ENCODE results near the gene AAMDC.
A peak's percentile ranks its signal among the peaks of the same experiment; 100 is the strongest.

The AAMDC gene

DNA sequence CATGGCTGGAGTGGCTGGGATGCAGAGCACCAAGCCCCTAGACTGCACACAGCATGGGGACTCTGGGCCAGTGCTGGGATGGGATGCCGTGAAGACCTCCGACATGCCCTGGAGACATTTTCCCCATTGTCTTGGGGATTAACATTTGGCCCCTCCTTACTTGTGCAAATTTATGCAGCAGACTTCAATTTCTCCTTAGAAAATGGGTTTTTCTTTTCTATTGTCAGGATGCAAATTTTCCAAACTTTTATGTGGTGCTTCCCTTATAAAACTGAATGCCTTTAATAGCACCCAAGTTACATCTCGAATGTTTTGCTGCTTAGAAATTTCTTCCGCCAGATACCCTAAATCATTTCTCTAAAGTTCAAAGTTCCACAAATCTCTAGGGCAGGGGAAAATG lies 29.6 kb upstream of the AAMDC start:
- H3K9me3 ChIP-seq (ENCODE audit: control insufficient read depth, insufficient read depth, low read depth, low read length): peaks cover 45% of the 10 kb centered on the region
- no peak overlapping the region for H3K27ac ChIP-seq (ENCODE audit: low read depth, low read length)
- no peak overlapping the region for H3K4me3 ChIP-seq (ENCODE audit: low read depth, low read length)
- H3K4me1 ChIP-seq (ENCODE audit: control insufficient read depth, insufficient read depth, low read length): peaks cover 16% of the 10 kb centered on the region
- H3K36me3 ChIP-seq (ENCODE audit: control insufficient read depth, insufficient read depth, low read length): peaks cover 20% of the 10 kb centered on the region
- H3K27me3 ChIP-seq (ENCODE audit: control insufficient read depth, insufficient read depth, low read length): no peaks in the 10 kb centered on the region
- no peak overlapping the region for H3K9ac ChIP-seq (ENCODE audit: low read length)

- no peak overlapping the region for H3K27ac ChIP-seq (ENCODE audit: low read depth, low read length)
- peaks cover 50% of the 10 kb centered on the region for H3K9me3 ChIP-seq (ENCODE audit: control insufficient read depth, insufficient read depth, low read depth, low read length)
- no peak overlapping the region for H3K9ac ChIP-seq (ENCODE audit: low read length)
- no peaks in the 10 kb centered on the region for H3K27me3 ChIP-seq (ENCODE audit: control insufficient read depth, insufficient read depth, low read length)
- H3K36me3 ChIP-seq (ENCODE audit: control insufficient read depth, insufficient read depth, low read length): peaks cover 22% of the 10 kb centered on the region
- H3K4me3 ChIP-seq (ENCODE audit: low read depth, low read length): no peak overlapping the region
- peaks cover 4% of the 10 kb centered on the region; the same call in 1 of the 2 replicates for H3K4me1 ChIP-seq (ENCODE audit: control insufficient read depth, insufficient read depth, low read length)
These were observed 27.0 kb upstream of the AAMDC start for GRCh38 chr11:77793972-77794371.

- peaks cover 12% of the 10 kb centered on the region; the same call in 1 of the 2 replicates for H3K9me3 ChIP-seq (ENCODE audit: control insufficient read depth, insufficient read depth, low read depth, low read length)
- no peaks in the 10 kb centered on the region for H3K27me3 ChIP-seq (ENCODE audit: control insufficient read depth, insufficient read depth, low read length)
- 0 out of 2 replicates have a peak, but pooled peaks cover 2% of the 10 kb centered on the region for H3K36me3 ChIP-seq (ENCODE audit: control insufficient read depth, insufficient read depth, low read length)
- H3K9ac ChIP-seq (ENCODE audit: low read length): no peak overlapping the region
- H3K4me1 ChIP-seq (ENCODE audit: control insufficient read depth, insufficient read depth, low read length): no peaks in the 10 kb centered on the region; the same call in 1 of the 2 replicates
- H3K4me3 ChIP-seq (ENCODE audit: low read depth, low read length): no peak overlapping the region
- H3K27ac ChIP-seq (ENCODE audit: low read depth, low read length): no peak overlapping the region
These were observed 21.6 kb upstream of the AAMDC start for GRCh38 chr11:77799338-77799737.

DNA sequence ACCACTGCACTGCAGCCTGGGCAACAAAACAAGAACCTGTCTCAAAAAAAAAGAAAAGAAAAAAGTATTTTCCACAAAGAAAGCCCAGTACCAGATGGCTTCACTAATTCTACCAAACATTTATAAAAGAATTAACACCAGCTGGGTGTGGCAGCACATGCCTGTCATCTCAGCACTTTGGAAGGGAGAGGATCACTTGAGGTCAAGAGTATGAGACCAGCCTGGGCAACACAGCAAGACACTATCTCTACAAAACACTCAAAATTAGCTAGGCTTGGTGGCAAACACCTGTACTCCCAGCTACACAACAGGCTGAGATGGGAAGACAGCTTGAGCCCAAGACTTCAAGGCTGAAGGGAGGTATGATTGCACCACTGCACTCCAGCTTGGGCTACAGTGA lies 20.5 kb upstream of the AAMDC start:
- H3K27ac ChIP-seq (ENCODE audit: low read depth, low read length): no peak overlapping the region
- H3K36me3 ChIP-seq (ENCODE audit: control insufficient read depth, insufficient read depth, low read length): 0 out of 2 replicates have a peak, but pooled peaks cover 2% of the 10 kb centered on the region
- H3K9ac ChIP-seq (ENCODE audit: low read length): no peak overlapping the region
- H3K9me3 ChIP-seq (ENCODE audit: control insufficient read depth, insufficient read depth, low read depth, low read length): peaks cover 6% of the 10 kb centered on the region; the same call in 1 of the 2 replicates
- H3K4me1 ChIP-seq (ENCODE audit: control insufficient read depth, insufficient read depth, low read length): no peaks in the 10 kb centered on the region; the same call in 1 of the 2 replicates
- no peaks in the 10 kb centered on the region for H3K27me3 ChIP-seq (ENCODE audit: control insufficient read depth, insufficient read depth, low read length)
- no peak overlapping the region for H3K4me3 ChIP-seq (ENCODE audit: low read depth, low read length)

DNA sequence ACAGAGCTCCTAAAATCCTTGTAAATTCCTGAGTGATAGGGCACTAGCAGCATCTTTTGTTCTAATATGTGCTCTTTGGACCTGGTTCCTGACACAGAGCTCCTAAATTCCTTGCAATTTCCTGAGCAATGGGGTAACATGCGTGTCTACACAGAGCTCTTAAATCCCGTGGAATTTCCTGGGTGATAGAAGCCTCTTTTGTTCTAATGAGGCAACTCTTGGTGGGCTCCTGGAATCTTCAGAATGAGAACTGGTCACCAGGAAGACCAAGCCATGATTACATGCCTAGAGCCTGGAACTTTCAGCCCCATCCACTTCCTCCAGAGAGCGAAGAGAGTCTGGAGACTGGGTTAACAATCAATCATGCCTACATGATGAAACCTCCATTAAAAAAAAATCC lies 19.5 kb upstream of the AAMDC start:
- Histone ChIP-seq H3K4me1 (ENCODE audit: control insufficient read depth, insufficient read depth, low read length) (no peaks in the 10 kb centered on the region; the same call in 1 of the 2 replicates), H3K4me3 (ENCODE audit: low read depth, low read length) (no peak overlapping the region), H3K9me3 (ENCODE audit: control insufficient read depth, insufficient read depth, low read depth, low read length) (peaks cover 5% of the 10 kb centered on the region; the same call in 1 of the 2 replicates), H3K36me3 (ENCODE audit: control insufficient read depth, insufficient read depth, low read length) (0 out of 2 replicates have a peak, but pooled peaks cover 2% of the 10 kb centered on the region), H3K27ac (ENCODE audit: low read depth, low read length) (no peak overlapping the region), H3K27me3 (ENCODE audit: control insufficient read depth, insufficient read depth, low read length) (no peaks in the 10 kb centered on the region), H3K9ac (ENCODE audit: low read length) (no peak overlapping the region)

GRCh38 chr11:77806415-77806814 lies 14.5 kb upstream of the AAMDC start:
- Histone ChIP-seq H3K27ac (ENCODE audit: low read depth, low read length) (no peak overlapping the region), H3K9ac (ENCODE audit: low read length) (no peak overlapping the region), H3K36me3 (ENCODE audit: control insufficient read depth, insufficient read depth, low read length) (peaks cover 3% of the 10 kb centered on the region; the same call in 1 of the 2 replicates), H3K4me3 (ENCODE audit: low read depth, low read length) (no peak overlapping the region), H3K27me3 (ENCODE audit: control insufficient read depth, insufficient read depth, low read length) (no peaks in the 10 kb centered on the region), H3K9me3 (ENCODE audit: control insufficient read depth, insufficient read depth, low read depth, low read length) (no peaks in the 10 kb centered on the region), H3K4me1 (ENCODE audit: control insufficient read depth, insufficient read depth, low read length) (no peaks in the 10 kb centered on the region)

- Histone ChIP-seq H3K27ac (ENCODE audit: low read depth, low read length) (no peak overlapping the region), H3K36me3 (ENCODE audit: control insufficient read depth, insufficient read depth, low read length) (peaks cover 7% of the 10 kb centered on the region; the same call in 1 of the 2 replicates), H3K4me1 (ENCODE audit: control insufficient read depth, insufficient read depth, low read length) (no peaks in the 10 kb centered on the region), H3K27me3 (ENCODE audit: control insufficient read depth, insufficient read depth, low read length) (no peaks in the 10 kb centered on the region), H3K9me3 (ENCODE audit: control insufficient read depth, insufficient read depth, low read depth, low read length) (no peaks in the 10 kb centered on the region), H3K4me3 (ENCODE audit: low read depth, low read length) (no peak overlapping the region), H3K9ac (ENCODE audit: low read length) (no peak overlapping the region)
These were observed 14.0 kb upstream of the AAMDC start for GRCh38 chr11:77806993-77807392.

GRCh38 chr11:77813256-77813655 lies 7.7 kb upstream of the AAMDC start:
- Histone ChIP-seq H3K9ac (ENCODE audit: low read length) (no peak overlapping the region), H3K4me1 (ENCODE audit: control insufficient read depth, insufficient read depth, low read length) (no peaks in the 10 kb centered on the region), H3K27ac (ENCODE audit: low read depth, low read length) (no peak overlapping the region), H3K27me3 (ENCODE audit: control insufficient read depth, insufficient read depth, low read length) (no peaks in the 10 kb centered on the region), H3K4me3 (ENCODE audit: low read depth, low read length) (no peak overlapping the region), H3K9me3 (ENCODE audit: control insufficient read depth, insufficient read depth, low read depth, low read length) (peaks cover 11% of the 10 kb centered on the region; the same call in 1 of the 2 replicates), H3K36me3 (ENCODE audit: control insufficient read depth, insufficient read depth, low read length) (peaks cover 15% of the 10 kb centered on the region)

- Histone ChIP-seq H3K27me3 (ENCODE audit: control insufficient read depth, insufficient read depth, low read length) (no peaks in the 10 kb centered on the region), H3K4me1 (ENCODE audit: control insufficient read depth, insufficient read depth, low read length) (no peaks in the 10 kb centered on the region; the same call in 1 of the 2 replicates), H3K4me3 (ENCODE audit: low read depth, low read length) (no peak overlapping the region), H3K36me3 (ENCODE audit: control insufficient read depth, insufficient read depth, low read length) (peaks cover 15% of the 10 kb centered on the region), H3K9me3 (ENCODE audit: control insufficient read depth, insufficient read depth, low read depth, low read length) (peaks cover 11% of the 10 kb centered on the region; the same call in 1 of the 2 replicates), H3K27ac (ENCODE audit: low read depth, low read length) (no peak overlapping the region), H3K9ac (ENCODE audit: low read length) (no peak overlapping the region)
These were observed 6.1 kb upstream of the AAMDC start for GRCh38 chr11:77814848-77815247.

DNA sequence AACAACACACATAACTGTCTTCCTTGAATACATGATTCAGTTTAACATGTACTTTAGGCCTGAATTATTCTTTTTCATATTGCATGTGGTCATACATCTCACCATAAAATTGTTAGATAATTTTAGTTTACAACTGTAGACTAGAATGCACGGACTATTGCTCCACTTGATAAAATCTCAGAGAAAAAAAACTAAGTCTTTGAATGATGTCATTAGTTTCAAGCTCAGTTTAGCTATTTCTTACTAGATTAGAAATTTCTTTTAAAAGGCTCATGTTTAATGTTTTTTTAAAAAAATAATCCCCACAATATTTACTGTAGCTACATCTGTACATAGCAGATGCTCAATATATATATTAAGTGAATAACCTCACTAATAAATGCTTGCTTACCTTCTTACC lies 5.5 kb upstream of the AAMDC start:
- peaks cover 15% of the 10 kb centered on the region for H3K36me3 ChIP-seq (ENCODE audit: control insufficient read depth, insufficient read depth, low read length)
- H3K27me3 ChIP-seq (ENCODE audit: control insufficient read depth, insufficient read depth, low read length): no peaks in the 10 kb centered on the region

DNA sequence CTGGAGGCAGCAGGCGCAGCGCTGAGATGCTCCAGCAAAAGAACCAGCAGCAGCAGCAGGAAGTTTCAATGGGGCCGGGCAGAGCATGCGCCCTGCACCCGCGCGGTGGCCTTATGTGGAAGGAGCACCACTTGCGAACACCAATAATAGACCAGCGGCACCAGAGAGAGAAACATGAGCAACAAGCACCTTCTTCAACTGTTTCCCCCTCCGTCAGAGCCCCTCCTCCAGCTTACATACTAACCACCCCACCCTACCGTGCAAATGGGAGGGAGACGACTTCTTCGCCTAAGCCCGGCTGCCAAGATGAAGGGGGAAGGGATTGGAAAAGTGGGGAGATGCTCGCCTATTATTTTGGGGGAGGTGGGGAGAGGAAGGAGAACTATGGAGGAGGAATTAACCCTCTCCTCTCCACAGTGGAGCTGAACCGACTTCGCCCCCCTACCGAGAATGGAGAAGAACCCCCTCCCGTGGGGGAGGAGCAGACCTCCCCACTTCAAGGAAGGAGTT lies 1.5 kb upstream of the AAMDC start:
- Histone ChIP-seq H3K9me3 (ENCODE audit: control insufficient read depth, insufficient read depth, low read depth, low read length) (peaks cover 11% of the 10 kb centered on the region; the same call in 1 of the 2 replicates), H3K4me3 (ENCODE audit: low read depth, low read length) (peak overlapping the region; percentile 94), H3K4me1 (ENCODE audit: control insufficient read depth, insufficient read depth, low read length) (no peaks in the 10 kb centered on the region; the same call in 1 of the 2 replicates), H3K27ac (ENCODE audit: low read depth, low read length) (peak overlapping the region; percentile 97), H3K36me3 (ENCODE audit: control insufficient read depth, insufficient read depth, low read length) (peaks cover 3% of the 10 kb centered on the region; the same call in 1 of the 2 replicates), H3K27me3 (ENCODE audit: control insufficient read depth, insufficient read depth, low read length) (no peaks in the 10 kb centered on the region), H3K9ac (ENCODE audit: low read length) (peak overlapping the region; percentile 97)

More for the DNA sequence above, 5.5 kb upstream of the AAMDC start:
- Histone ChIP-seq H3K4me3 (ENCODE audit: low read depth, low read length) (no peak overlapping the region), H3K4me1 (ENCODE audit: control insufficient read depth, insufficient read depth, low read length) (no peaks in the 10 kb centered on the region; the same call in 1 of the 2 replicates), H3K27ac (ENCODE audit: low read depth, low read length) (no peak overlapping the region), H3K9ac (ENCODE audit: low read length) (no peak overlapping the region), H3K9me3 (ENCODE audit: control insufficient read depth, insufficient read depth, low read depth, low read length) (peaks cover 11% of the 10 kb centered on the region; the same call in 1 of the 2 replicates)

Data from HUES6 (cell line).